22Rv1 (cell line): ENCODE results near the gene SORT1.
"Not testable (repeated sequence)": the region's sequence is repeated elsewhere in the genome, so short reads cannot be mapped to it uniquely, and the experiment has no call there.

Experiments
- H3K27ac ChIP-seq: fragments of 450-650 bp; 2 replicates; pipeline ENCODE4 v1.5.1; 2017
- CTCF ChIP-seq: fragments of 450-650 bp; IDR thresholded peaks from 2 replicates; pipeline ENCODE4 v1.5.1; 2017; ENCODE audit warnings: mild to moderate bottlenecking
- ZFX ChIP-seq: fragments of 450-650 bp; IDR thresholded peaks from 2 replicates; pipeline ENCODE4 v1.6.1; 2017; ENCODE audit warnings: antibody characterized with exemption, borderline replicate concordance

Gene SORT1

GRCh38 chr1:109397581-109398342 lies at the start of gene SORT1:
SORT1 (minus strand) TSS chr1:109397918; CDS start chr1:109397892, 26 bp downstream.
- TF ChIP-seq ZFX (no peak), CTCF (no peak)
- peak within 1 kb of the TSS; percentile 71 for H3K27ac ChIP-seq

GRCh38 chr1:109445949-109446695 lies 48.4 kb upstream of the SORT1 start:
- not testable (repeated sequence) for H3K27ac ChIP-seq

GRCh38 chr1:109444346-109444745 lies 46.6 kb upstream of the SORT1 start:
- H3K27ac ChIP-seq = no peak overlapping the region
- TF ChIP-seq CTCF = no peak
- no peak for TF ChIP-seq ZFX

- no peak overlapping the region for H3K27ac ChIP-seq
- TF ChIP-seq ZFX (no peak), CTCF (no peak)
Observed at GRCh38 chr1:109443476-109443875, 45.8 kb upstream of the SORT1 start.

- no peak overlapping the region for H3K27ac ChIP-seq
Observed at GRCh38 chr1:109441069-109441468, 43.4 kb upstream of the SORT1 start.

GRCh38 chr1:109438798-109439297 lies 41.1 kb upstream of the SORT1 start:
- TF ChIP-seq ZFX = no peak
- no peak for TF ChIP-seq CTCF
- H3K27ac ChIP-seq = no peak overlapping the region

More at GRCh38 chr1:109441069-109441468, 43.4 kb upstream of the SORT1 start:
- no peak for TF ChIP-seq CTCF
- no peak for TF ChIP-seq ZFX

GRCh38 chr1:109434484-109434883 lies 36.8 kb upstream of the SORT1 start:
- no peak for TF ChIP-seq CTCF
- TF ChIP-seq ZFX = no peak

More at GRCh38 chr1:109434484-109434883, 36.8 kb upstream of the SORT1 start:
- H3K27ac ChIP-seq = no peak overlapping the region
